Measurements from ENCODE around the gene VAT1. TPM values are rescaled to one million over a fixed set of nuclear protein-coding genes. Genes with fewer than 3 reads are reported as not detected.

The VAT1 gene
- polyA plus RNA-seq, 1 donor from 2014 or later, result 151 TPM

GRCh38 chr17:43070257-43070656 lies 48.1 kb upstream of the VAT1 start:
- no peak for TF ChIP-seq EP300 (conservative IDR thresholded peaks at IDR 0.05; ENCODE audit: poor library complexity, severe bottlenecking)
- TF ChIP-seq, protein P1, sequence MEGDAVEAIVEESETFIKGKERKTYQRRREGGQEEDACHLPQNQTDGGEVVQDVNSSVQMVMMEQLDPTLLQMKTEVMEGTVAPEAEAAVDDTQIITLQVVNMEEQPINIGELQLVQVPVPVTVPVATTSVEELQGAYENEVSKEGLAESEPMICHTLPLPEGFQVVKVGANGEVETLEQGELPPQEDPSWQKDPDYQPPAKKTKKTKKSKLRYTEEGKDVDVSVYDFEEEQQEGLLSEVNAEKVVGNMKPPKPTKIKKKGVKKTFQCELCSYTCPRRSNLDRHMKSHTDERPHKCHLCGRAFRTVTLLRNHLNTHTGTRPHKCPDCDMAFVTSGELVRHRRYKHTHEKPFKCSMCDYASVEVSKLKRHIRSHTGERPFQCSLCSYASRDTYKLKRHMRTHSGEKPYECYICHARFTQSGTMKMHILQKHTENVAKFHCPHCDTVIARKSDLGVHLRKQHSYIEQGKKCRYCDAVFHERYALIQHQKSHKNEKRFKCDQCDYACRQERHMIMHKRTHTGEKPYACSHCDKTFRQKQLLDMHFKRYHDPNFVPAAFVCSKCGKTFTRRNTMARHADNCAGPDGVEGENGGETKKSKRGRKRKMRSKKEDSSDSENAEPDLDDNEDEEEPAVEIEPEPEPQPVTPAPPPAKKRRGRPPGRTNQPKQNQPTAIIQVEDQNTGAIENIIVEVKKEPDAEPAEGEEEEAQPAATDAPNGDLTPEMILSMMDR (IDR thresholded peaks at IDR 0.05; ENCODE audit: poor library complexity, severe bottlenecking), result no peak
- TF ChIP-seq POLR2AphosphoS5 (IDR thresholded peaks at IDR 0.05), result no peak
- TF ChIP-seq TAF1 (IDR thresholded peaks at IDR 0.05; ENCODE audit: low read depth), result no peak
- no peak for TF ChIP-seq SMC3 (conservative IDR thresholded peaks at IDR 0.05; ENCODE audit: poor library complexity)
- no peak for TF ChIP-seq EZH2 (IDR thresholded peaks at IDR 0.05; ENCODE audit: borderline replicate concordance, insufficient read depth, low read length, poor library complexity, severe bottlenecking)
- TF ChIP-seq RAD21 (conservative IDR thresholded peaks at IDR 0.05), result no peak
- no peak for TF ChIP-seq MXI1 (conservative IDR thresholded peaks at IDR 0.05; ENCODE audit: poor library complexity, severe bottlenecking)
- TF ChIP-seq REST (IDR thresholded peaks at IDR 0.05; ENCODE audit: borderline replicate concordance), result no peak
- H3K27ac ChIP-seq (ENCODE audit: low read length), result no peak overlapping the region
- H3K79me2 ChIP-seq (replicated peaks; ENCODE audit: insufficient read depth, low read length), result no peaks in the 10 kb centered on the region
- no peaks in the 10 kb centered on the region for H3K9me3 ChIP-seq (ENCODE audit: low read length)
- H3K4me3 ChIP-seq (ENCODE audit: low read length), result no peak overlapping the region
- H3K27me3 ChIP-seq (ENCODE audit: insufficient read depth, low read depth, low read length), result no peaks in the 10 kb centered on the region
- no peaks in the 10 kb centered on the region for H3K36me3 ChIP-seq (ENCODE audit: insufficient read depth, low read length)
- no peak overlapping the region for H2AFZ ChIP-seq (ENCODE audit: low read depth, low read length)
- H3K4me2 ChIP-seq (ENCODE audit: low read length), result no peak overlapping the region
- no peaks in the 10 kb centered on the region for H3F3A ChIP-seq (ENCODE audit: insufficient read depth, low read length, poor library complexity, severe bottlenecking)
- no peak overlapping the region for H3K9ac ChIP-seq (ENCODE audit: low read length)
- H4K20me1 ChIP-seq (ENCODE audit: insufficient read depth), result no peaks in the 10 kb centered on the region
- H3K9me2 ChIP-seq (ENCODE audit: insufficient read depth, low read length), result no peaks in the 10 kb centered on the region

- Histone ChIP-seq H4K20me1 (ENCODE audit: insufficient read depth) (no peaks in the 10 kb centered on the region), H3K9ac (ENCODE audit: low read length) (no peak overlapping the region), H3K79me2 (replicated peaks; ENCODE audit: insufficient read depth, low read length) (no peaks in the 10 kb centered on the region), H3F3A (ENCODE audit: insufficient read depth, low read length, poor library complexity, severe bottlenecking) (no peaks in the 10 kb centered on the region), H3K9me2 (ENCODE audit: insufficient read depth, low read length) (no peaks in the 10 kb centered on the region), H3K27ac (ENCODE audit: low read length) (no peak overlapping the region), H2AFZ (ENCODE audit: low read depth, low read length) (no peak overlapping the region), H3K4me3 (ENCODE audit: low read length) (no peak overlapping the region), H3K27me3 (ENCODE audit: insufficient read depth, low read depth, low read length) (no peaks in the 10 kb centered on the region), H3K9me3 (ENCODE audit: low read length) (no peaks in the 10 kb centered on the region), H3K4me2 (ENCODE audit: low read length) (no peak overlapping the region), H3K36me3 (ENCODE audit: insufficient read depth, low read length) (no peaks in the 10 kb centered on the region)
- TF ChIP-seq MXI1 (conservative IDR thresholded peaks at IDR 0.05; ENCODE audit: poor library complexity, severe bottlenecking) (no peak), RAD21 (conservative IDR thresholded peaks at IDR 0.05) (no peak), POLR2AphosphoS5 (IDR thresholded peaks at IDR 0.05) (no peak), SMC3 (conservative IDR thresholded peaks at IDR 0.05; ENCODE audit: poor library complexity) (no peak), REST (IDR thresholded peaks at IDR 0.05; ENCODE audit: borderline replicate concordance) (no peak), EZH2 (IDR thresholded peaks at IDR 0.05; ENCODE audit: borderline replicate concordance, insufficient read depth, low read length, poor library complexity, severe bottlenecking) (no peak), EP300 (conservative IDR thresholded peaks at IDR 0.05; ENCODE audit: poor library complexity, severe bottlenecking) (no peak), TAF1 (IDR thresholded peaks at IDR 0.05; ENCODE audit: low read depth) (no peak)
- TF ChIP-seq, protein P1 (IDR thresholded peaks at IDR 0.05; ENCODE audit: poor library complexity, severe bottlenecking), result no peak
Measured at GRCh38 chr17:43069368-43069898, 47.2 kb upstream of the VAT1 start.

All from neural cell (in vitro differentiated cells).